G401.6 (cell line): Measurements from ENCODE around the gene KRTAP5-3.
"Not testable (repeated sequence)": the region's sequence is repeated elsewhere in the genome, so short reads cannot be mapped to it uniquely, and the experiment has no call there.

Experiments used
- FAIRE-seq: peaks from 2 replicates; lab custom pipeline; 2012; peaks lifted over from hg19 to GRCh38; lab: Jason Lieb, UNC

KRTAP5-3 gene

GRCh38 chr11:1582909-1583308 is 25.4 kb downstream of the KRTAP5-3 start:
- not testable (repeated sequence) for FAIRE-seq

GRCh38 chr11:1581976-1582375 is 26.3 kb downstream of the KRTAP5-3 start:
- no peak for FAIRE-seq

DNA sequence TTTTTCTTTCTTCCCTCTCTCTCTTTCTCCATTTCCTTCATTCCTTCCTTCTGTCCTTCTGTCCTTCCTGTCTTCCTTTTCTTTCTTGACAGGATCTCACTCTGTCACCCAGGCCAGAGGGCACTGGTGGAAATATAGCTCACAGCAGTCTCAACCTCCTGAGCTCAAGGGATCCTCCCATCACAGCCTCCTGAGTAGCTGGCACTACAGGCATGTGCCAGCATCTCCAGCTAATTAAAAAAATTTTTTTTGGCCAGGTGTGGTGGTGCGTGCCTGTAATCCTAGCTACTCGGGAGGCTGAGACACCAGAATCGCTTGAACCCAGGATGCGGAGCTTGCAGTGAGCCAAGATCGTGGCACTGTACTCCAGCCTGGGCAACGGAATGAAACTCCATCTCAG is 31.4 kb downstream of the KRTAP5-3 start:
- FAIRE-seq: no peak

DNA sequence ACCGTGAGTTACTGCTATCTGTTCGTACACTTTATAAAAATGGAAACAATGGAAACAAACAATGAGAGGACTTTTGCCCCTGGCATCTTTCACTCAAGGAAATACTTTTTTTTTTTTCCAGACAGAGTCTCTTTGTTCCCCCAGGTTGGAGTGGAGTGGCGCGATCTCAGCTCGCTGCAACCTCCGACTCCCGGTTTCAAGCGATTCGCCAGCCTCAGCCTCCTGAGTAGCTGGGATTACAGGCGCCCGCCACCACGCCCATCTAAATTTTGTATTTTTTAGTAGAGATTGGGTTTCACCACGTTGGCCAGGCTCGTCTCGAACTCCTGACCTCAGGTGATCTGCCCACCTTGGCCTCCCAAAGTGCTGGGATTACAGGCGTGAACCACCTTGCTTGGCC is 32.5 kb downstream of the KRTAP5-3 start:
- FAIRE-seq: not testable (repeated sequence)

DNA sequence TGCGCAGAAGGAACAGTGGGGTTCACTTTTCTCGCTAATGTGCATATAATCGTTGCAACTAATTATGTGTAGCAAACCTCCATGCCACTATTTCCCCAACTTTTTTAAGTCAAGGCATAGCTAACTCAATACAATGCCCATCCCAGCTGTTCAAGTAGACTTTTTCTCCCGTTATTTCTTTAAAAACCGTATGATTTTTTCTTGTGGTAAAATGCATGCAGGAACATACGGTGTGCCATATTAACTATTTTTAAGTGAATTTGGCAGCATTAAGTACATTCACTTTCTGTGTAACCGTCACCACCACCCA is 33.4 kb downstream of the KRTAP5-3 start:
- FAIRE-seq: no peak

DNA sequence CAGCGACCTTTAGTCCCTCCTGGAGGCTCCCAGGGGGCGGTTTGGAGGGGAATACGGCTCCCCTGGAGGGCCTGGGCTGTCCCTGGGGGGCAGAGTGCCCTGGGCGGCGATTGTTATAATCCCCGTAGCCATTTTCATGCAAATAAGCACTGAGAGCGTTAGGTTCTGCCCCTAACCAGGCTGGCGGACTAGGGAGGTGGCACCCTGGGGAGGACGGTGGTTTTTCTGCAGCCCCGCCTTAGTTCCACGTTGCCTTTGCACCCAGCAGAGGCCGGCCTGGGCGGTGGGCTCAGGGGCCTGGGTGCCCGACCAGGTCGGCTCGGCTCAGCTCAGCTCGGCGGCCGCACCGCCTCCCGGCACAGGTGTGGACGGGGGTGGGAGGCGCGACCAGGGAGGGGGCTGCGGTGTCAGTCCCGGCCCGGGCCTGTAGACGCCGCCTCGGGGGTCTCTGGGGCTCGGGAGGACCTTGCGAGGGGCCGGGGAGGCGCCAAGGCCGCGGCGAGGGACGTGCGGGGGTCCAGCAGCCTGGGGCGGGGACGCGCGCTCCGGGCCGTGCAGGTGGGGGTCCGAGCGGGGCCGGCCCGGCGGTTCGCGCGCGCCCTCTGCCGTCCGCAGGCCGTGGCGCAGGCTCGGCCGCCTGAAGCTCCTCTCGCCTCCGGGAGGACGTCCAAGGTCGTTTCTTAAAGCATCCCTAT is 33.9 kb downstream of the KRTAP5-3 start:
- FAIRE-seq: no peak

DNA sequence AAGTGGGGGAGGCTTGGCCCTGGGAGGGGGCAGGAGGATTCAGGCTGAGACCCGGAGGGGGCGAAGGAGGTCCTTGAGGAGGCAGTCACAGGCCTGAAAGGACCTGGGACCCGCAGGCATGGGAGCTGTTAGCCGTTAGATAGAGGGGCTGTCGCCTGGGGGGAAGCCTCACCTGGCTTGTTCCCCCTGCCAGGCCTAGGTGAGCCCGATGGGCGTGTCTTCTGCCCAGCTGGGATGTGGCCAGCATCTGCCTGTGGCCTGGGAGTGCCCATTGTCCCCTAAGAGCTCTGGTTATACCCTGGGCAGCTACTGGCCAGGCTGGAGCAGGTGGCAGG is 34.4 kb downstream of the KRTAP5-3 start:
- no peak for FAIRE-seq

DNA sequence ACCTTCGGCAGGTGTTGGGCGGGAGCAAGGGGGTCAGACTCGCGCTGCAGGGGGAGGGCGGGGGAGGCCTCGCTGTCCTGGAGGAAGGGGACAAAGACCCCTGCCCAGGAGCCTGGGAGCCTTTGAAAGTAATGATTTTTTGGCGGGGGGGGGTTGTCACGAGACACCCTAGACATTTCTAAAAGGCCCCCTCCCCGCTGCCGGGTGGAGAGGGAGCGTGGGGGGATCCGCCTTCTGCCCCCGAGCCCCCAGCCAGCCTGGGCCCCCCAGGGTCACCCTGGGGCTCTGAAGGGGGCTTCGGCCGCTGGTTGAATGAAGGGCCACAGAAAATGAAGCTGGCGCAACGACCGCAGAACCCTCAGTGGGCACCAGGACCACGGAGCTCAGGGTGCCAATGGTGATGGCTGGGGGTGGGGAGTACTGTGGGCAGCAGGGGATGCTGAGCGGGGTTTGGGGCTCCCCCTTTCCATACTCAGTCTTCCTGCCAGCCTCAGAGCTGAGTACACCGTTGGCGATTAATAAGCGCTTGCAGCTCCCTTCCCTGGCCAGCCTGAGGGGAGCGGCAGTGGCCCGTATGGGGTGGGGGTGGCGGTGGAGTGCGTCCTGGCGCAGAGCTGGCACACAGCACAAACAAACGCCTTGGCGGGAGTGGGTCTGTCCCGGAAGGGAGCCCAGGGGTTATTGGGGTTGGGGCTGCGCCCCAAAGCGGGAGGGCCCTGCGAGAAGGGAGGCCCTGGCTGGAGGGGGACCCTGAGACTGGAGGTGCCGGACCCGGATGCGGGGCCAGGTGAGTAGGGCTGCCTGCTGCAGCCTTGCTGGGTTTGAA is 35.0 kb downstream of the KRTAP5-3 start:
- no peak for FAIRE-seq

GRCh38 chr11:1572197-1573076 is 35.8 kb downstream of the KRTAP5-3 start, which contains the start of gene DUSP8:
Gene DUSP8, minus strand, starts transcription at chr11:1572271. Its CDS starts 6,445 bp downstream, at chr11:1565826.
- FAIRE-seq: no peak

DNA sequence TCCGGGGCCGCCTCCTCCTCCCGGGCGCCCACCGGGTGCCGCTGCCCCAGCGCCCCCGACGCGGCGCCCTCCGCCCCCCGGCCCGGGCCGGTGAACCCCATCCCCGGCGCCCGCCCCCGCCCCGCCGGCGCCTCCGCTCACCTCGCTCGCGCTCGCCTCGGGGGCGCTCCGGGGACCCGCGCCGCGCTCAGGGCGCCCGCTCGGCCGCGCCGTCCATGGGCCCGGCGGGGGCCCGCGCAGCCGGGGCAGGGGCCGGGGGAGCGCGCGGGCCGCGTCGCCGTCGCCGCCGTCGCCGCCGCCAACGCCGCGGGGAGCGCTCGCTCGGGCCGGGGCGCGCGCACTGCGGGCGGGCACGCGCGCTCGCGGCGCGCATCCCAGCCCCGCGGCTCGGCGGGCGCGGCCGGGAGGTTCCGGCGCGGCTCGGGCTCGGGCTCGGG is 36.5 kb downstream of the KRTAP5-3 start:
- no peak for FAIRE-seq

DNA sequence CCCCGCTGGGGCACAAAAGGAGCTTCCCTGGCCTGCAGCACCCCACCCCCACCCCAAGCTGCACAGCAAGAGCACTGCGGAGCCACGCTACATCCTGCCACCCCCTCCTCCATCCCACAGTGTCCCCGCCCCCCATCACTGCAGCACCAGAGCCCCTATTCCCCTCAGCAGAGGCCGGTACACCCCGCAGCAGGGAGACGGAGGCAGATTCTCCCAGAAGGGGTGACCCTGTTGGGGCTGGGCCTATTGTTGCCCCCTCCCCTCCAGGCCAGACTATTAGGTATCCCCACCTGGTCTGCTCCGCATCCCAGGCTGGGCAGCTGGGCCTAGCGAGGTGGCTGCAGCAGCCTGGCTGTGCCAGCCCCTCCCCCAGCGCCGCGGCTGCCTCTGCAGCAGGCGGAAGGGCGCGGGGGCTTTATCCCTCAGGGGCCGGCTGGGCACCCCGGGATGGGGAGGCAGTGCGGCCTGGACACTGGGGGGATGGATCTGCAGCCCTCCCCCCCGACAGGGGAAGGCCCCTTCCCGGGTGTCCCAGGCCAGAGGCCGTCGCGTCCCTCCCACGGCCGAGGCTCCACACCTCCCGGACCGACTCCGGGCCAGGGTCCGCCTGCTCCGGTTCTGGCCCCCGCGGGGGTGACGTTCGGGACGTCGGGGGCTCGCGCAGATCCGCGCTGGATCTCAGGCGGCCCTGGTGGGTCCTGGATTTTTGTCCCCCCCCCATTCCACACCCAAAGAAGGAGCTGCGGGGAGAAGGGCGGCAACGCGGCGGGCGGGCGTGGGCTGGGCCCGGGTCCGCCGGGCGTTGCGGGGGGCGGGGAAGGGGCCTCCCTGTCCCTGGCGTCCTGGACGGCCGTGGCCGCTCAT is 37.1 kb downstream of the KRTAP5-3 start:
- no peak for FAIRE-seq

DNA sequence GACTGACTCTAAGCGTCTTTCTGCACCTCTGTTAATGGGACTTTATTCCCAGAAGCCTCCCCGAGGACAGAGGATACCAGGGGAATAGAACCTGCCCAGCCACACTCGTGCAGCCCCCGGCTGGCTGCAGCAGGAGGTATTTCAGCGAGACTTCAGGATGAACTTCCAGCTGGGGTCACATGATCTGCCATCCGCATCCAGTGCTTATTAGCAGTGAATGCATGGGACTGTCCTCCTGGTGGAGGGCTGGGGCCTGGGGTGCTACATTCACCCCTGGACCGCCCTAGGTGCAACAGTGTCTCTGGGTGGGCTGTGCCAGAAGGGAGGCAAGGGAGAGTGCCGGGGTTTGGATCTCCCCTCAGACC is 37.8 kb downstream of the KRTAP5-3 start:
- FAIRE-seq: no peak

- no peak for FAIRE-seq
Measured at GRCh38 chr11:1570001-1570453, 38.2 kb downstream of the KRTAP5-3 start.

GRCh38 chr11:1569251-1569780 is 38.9 kb downstream of the KRTAP5-3 start:
- no peak for FAIRE-seq

DNA sequence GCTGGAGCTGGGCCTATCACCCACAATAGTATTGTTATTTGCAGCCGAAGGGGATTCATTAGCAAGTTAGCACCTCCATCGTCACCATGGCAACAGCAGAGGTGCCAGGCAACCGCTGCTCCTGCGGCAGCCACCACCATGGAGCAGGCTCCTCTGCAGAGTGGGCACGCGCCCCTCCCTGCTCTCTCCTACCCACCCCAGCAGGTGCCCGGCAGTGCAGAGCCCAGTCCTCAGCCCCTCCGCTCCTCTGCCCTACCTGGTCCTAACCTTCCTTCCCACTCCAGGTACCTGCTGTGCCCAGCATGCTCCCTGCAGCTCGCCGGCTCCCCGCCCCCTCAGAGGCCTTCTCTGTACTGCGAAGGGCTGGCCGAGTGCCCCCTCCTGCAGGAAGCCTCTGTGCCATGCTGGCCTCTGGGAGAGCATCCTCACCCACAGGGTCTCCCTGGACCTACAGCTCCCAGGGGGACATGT is 39.8 kb downstream of the KRTAP5-3 start:
- no peak for FAIRE-seq

- no peak for FAIRE-seq
Measured at GRCh38 chr11:1567721-1568100, 40.6 kb downstream of the KRTAP5-3 start.

- no peak for FAIRE-seq
Measured at GRCh38 chr11:1567052-1567720, 41.1 kb downstream of the KRTAP5-3 start.

DNA sequence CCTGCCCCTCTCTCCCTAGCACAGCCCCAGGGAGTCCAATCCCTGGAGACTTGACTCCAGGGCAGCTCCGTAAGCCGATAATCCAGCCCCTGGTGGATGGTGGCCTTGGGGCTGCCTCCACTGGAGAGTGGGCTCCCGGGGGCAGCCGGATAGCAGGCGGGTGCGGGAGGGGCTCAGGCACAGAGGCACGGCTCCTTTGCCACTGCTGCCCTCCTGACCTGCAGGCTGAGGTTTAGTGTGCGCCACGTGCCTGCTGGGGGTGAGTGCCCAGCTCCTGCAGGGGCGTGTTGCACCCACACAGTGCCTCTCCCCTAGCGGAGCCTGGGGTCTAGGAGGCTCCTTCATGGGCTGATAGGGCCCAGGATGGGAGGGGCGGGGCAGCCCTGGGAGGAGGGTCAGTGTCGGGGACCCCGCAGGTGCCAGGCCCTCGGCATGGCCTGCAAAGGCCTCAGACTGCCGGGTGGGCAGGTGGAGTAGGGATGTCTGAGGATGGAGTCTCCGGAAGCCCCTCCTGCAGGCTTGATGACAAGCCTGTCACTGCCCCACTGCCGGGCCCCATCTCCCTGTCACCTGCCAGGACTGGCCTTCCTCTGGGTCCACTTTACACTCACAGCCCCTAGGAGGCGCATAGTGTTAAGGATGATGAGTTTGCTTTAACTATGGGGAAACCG is 41.7 kb downstream of the KRTAP5-3 start:
- no peak for FAIRE-seq

GRCh38 chr11:1565904-1566247 is 42.4 kb downstream of the KRTAP5-3 start:
- no peak for FAIRE-seq

- no peak for FAIRE-seq
Measured at GRCh38 chr11:1565173-1565903, 42.9 kb downstream of the KRTAP5-3 start.
